Thoracic aorta (tissue), 2 donors: Measurements from ENCODE around the gene DLGAP1. TPM values are rescaled to one million over a fixed set of nuclear protein-coding genes. Genes with fewer than 3 reads are reported as not detected.

ENCODE experiments used
- ATAC-seq: fragments of 150-250 bp; one replicate; pipeline ENCODE4 v1.8.0; 2017; ENCODE audit warnings: low read depth; ENCODE audit not compliant: insufficient number of reproducible peaks, low FRiP score
- DNase-seq: peaks from one replicate; pipeline ENCODE4 v3.0.0-alpha.2; 2020; ENCODE audit warnings: low spot score
- H3K27ac ChIP-seq, 2 donors: fragments of 200-600 bp; sonication (generic); 1 replicate in 1 of 2; 2 replicates in 1 of 2; pipeline ENCODE4 v1.5.1; 2016; ENCODE audit warnings: mild to moderate bottlenecking in 2 of 2, moderate library complexity in 2 of 2
- H3K27me3 ChIP-seq: fragments of 200-600 bp; sonication (generic); replicated peaks from 2 replicates; pipeline ENCODE4 v1.6.0; 2016; ENCODE audit warnings: mild to moderate bottlenecking; ENCODE audit not compliant: insufficient read depth
- H3K36me3 ChIP-seq: fragments of 200-600 bp; sonication (generic); one replicate; pipeline ENCODE4 v1.5.1; 2016
- H3K4me1 ChIP-seq, 2 donors: fragments of 200-600 bp; sonication (generic); 1 replicate in 1 of 2; 2 replicates in 1 of 2; pipeline versions ENCODE4 v1.5.1 to v1.6.0; 2016; ENCODE audit warnings: low read depth in 2 of 2, mild to moderate bottlenecking in 1 of 2; ENCODE audit not compliant: control insufficient read depth in 1 of 2
- H3K4me3 ChIP-seq: fragments of 200-600 bp; sonication (generic); 2 replicates; pipeline ENCODE4 v1.5.1; 2016; ENCODE audit warnings: mild to moderate bottlenecking
- H3K9me3 ChIP-seq: fragments of 200-600 bp; sonication (generic); 2 replicates; pipeline ENCODE4 v1.5.1; 2016
- total RNA-seq, 2 donors: library from RNA; depleted of rRNA; stranded (reverse); fragments of >200 nt; gene quantifications; one replicate each; pipeline versions ENCODE4 v1.1.0 to v1.2.3, GENCODE V29; 2016
- TF ChIP-seq, protein P1 (sequence below): fragments of 200-600 bp; sonication (generic); IDR thresholded peaks from one replicate; pipeline ENCODE4 v1.5.1; 2019; ENCODE audit warnings: antibody characterized with exemption

The DLGAP1 gene
- total RNA-seq, 2 donors from 2014 or later, result 7.3 to 19.0 TPM

DNA sequence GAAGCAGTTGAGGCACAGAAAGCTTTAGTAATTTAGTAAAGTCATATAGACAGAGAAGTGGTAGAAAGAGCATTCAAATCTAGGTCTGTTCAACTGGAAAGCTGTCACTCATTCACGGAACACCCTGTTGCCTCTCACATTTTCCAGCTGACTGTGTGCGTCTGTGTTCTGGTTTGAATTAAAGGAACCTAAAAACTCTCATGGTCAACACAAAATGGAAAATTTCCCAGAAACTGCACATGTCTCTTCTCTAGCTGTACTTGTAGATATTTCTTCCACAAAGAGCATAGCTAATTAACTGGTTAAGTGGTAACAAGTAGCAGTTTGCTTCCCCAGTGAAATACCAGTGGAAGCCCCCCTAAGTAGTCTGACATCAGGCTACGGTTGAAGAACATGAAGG is 614.3 kb downstream of the DLGAP1 start:
- no peaks in the 10 kb centered on the region for H3K4me1 ChIP-seq
- H3K27me3 ChIP-seq, result no peaks in the 10 kb centered on the region
- ATAC-seq (no peak), DNase-seq (no peak)
- TF ChIP-seq, protein P1, sequence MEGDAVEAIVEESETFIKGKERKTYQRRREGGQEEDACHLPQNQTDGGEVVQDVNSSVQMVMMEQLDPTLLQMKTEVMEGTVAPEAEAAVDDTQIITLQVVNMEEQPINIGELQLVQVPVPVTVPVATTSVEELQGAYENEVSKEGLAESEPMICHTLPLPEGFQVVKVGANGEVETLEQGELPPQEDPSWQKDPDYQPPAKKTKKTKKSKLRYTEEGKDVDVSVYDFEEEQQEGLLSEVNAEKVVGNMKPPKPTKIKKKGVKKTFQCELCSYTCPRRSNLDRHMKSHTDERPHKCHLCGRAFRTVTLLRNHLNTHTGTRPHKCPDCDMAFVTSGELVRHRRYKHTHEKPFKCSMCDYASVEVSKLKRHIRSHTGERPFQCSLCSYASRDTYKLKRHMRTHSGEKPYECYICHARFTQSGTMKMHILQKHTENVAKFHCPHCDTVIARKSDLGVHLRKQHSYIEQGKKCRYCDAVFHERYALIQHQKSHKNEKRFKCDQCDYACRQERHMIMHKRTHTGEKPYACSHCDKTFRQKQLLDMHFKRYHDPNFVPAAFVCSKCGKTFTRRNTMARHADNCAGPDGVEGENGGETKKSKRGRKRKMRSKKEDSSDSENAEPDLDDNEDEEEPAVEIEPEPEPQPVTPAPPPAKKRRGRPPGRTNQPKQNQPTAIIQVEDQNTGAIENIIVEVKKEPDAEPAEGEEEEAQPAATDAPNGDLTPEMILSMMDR, result no peak
- H3K4me3 ChIP-seq, result no peak overlapping the region
- H3K9me3 ChIP-seq, result no peaks in the 10 kb centered on the region
- no peak overlapping the region for H3K27ac ChIP-seq
- no peaks in the 10 kb centered on the region for H3K36me3 ChIP-seq

DNA sequence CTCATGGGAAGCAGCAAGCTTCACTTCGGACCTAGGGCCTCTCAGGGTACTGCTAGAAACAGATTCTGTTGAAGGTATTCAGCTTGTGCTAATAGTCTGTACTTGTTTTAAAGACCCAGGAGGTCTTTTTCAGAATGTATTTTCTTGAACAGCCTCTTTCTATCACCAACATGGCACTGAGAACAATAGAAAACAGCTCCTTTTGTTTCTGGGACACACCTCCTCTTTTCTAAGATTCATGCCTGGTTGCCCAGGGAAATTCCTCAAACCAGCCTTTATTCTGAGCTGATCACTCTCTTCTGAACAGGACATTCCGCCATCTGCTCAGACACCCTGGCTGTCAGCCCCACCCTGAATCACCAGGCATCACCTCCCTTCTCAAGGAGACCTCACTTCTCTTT is 615.5 kb downstream of the DLGAP1 start:
- H3K27ac ChIP-seq, result no peak overlapping the region
- no peaks in the 10 kb centered on the region for H3K9me3 ChIP-seq
- no peak overlapping the region for H3K4me3 ChIP-seq
- no peak for DNase-seq
- no peak for ATAC-seq
- no peaks in the 10 kb centered on the region for H3K36me3 ChIP-seq
- TF ChIP-seq, protein P1, result no peak
- H3K27me3 ChIP-seq, result no peaks in the 10 kb centered on the region
- H3K4me1 ChIP-seq, result no peaks in the 10 kb centered on the region

DNA sequence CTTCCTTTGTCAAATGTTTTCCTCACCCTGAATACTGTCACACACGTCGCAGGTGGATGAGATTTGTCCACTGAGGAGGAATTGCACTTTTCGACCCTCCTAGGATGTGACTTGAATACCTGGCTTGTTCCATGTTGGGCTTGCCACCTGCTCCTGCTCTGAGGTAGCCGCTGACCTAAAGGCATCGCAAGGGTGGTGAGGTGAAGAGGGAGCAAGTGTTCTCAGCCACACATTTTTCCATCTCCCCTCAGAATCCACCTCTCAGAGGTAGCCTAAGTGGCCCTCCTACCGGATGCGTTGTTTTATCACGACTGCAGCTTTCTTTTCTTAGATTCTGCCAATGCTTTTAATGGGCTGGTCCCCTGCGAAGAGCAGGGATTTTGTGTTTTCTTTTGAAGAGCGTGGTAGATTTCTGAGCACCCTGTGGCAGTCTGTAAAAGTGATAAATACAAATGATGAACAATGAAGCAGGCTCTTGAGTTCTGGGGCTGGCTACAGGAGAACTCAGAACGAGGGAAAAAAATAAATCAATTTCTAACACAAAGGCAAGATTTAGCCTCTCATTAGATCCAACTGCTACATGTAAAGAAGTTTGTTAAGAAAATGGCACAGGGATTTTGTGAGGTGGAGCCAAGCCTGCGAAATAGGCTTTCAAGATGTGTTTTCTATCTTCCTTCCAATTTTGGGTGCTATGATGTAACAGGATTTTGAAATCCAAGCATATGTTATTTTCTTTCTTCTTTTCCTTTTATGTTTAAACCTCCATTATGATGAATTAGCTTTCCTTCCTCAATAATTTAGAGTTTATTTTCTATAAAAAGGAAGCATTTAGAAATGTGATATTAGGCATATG is 618.4 kb downstream of the DLGAP1 start:
- Histone ChIP-seq H3K36me3 (no peaks in the 10 kb centered on the region), H3K9me3 (no peaks in the 10 kb centered on the region), H3K4me1 (no peaks in the 10 kb centered on the region), H3K4me3 (no peak overlapping the region), H3K27me3 (no peaks in the 10 kb centered on the region), H3K27ac (no peak overlapping the region)
- TF ChIP-seq, protein P1, result no peak
- DNase-seq (no peak), ATAC-seq (no peak)

DNA sequence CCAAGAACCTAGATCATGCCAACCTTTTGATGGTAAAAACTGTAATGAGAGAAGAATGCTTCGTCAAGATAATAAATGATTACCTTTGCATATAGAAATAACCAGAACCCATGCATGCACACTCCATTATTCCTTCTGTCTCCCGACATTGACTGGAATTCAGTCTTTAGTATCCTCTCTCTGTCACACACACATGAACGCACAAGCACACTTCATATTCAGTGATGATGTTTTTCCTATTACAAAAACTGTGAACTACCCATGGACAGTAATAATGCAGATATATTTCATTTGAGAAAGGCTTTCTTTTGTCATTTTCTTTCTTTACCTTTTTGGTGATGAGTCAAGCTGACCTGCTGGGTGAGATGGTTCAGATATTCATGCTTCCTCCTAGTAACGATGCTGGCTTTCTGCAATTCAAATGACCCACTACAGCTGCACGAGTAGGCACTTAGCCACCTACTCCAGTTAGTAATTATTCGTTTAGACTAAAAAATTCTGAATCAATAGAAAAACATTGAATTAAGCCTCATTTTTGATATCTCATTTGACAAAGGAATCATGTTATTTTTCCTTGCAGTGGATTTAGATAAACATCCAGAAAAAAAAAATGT is 623.0 kb downstream of the DLGAP1 start:
- TF ChIP-seq, protein P1, result no peak
- Histone ChIP-seq H3K27me3 (no peaks in the 10 kb centered on the region), H3K9me3 (no peaks in the 10 kb centered on the region), H3K4me3 (no peak overlapping the region), H3K27ac (no peak overlapping the region), H3K36me3 (no peaks in the 10 kb centered on the region), H3K4me1 (no peaks in the 10 kb centered on the region)
- DNase-seq, result no peak
- no peak for ATAC-seq

DNA sequence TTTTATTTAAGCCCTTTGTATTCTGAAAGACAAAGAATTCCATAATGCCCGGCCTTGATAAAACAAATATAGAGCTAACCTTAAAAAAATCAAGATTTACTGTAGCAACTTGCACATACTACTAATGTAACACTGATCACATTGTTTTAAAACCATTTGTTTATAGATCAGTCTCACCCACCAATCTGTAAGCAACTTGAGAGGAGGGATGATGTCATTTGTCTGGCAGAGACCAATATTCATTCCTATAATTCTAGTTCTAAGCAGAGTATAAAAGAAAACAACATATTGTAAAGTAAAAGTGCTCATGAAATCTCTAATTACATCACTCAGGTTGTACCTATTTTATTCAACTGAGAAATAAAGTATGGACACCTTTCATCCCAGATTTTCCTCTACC is 624.5 kb downstream of the DLGAP1 start:
- H3K36me3 ChIP-seq, result no peaks in the 10 kb centered on the region
- H3K4me3 ChIP-seq, result no peak overlapping the region
- H3K4me1 ChIP-seq, result no peaks in the 10 kb centered on the region
- TF ChIP-seq, protein P1, result no peak
- DNase-seq, result no peak
- H3K27ac ChIP-seq, result no peak overlapping the region
- H3K27me3 ChIP-seq, result no peaks in the 10 kb centered on the region
- no peak for ATAC-seq
- H3K9me3 ChIP-seq, result no peaks in the 10 kb centered on the region
